HG03575 (cell line): ENCODE data around the gene CCDC146.
A peak's percentile ranks its signal among the peaks of the same experiment; 100 is the strongest.
"Not testable (repeated sequence)": the region's sequence is repeated elsewhere in the genome, so short reads cannot be mapped to it uniquely, and the experiment has no call there.

Experiments used
- ATAC-seq: cut with Tn5 transposase; IDR thresholded peaks from one replicate; pipeline ENCODE4 v1.9.1; 2021; ENCODE audit not compliant: unreplicated experiment, insufficient number of reproducible peaks, low FRiP score; ENCODE audit errors: extremely low read depth

The CCDC146 gene

DNA sequence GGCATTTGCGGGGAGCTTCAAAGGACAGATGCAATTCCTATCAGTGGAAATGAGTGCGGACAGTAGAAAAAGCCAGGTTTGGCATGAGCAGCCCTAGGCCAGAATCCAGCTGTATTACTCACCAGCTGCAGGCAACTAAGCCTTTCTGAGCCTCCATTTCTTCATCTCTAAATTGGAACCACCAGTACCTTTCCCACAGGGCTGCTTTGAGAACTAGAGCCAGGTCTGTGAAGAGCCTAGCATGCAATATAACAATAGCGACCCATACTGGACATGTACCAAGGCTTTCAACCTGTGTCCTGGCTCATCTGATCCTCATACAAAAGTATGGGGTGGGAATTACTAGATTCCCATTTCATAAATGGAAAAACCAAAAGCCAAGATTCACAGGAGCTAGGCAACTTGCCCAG, 192.8 kb downstream of the CCDC146 start:
- no peak for ATAC-seq

DNA sequence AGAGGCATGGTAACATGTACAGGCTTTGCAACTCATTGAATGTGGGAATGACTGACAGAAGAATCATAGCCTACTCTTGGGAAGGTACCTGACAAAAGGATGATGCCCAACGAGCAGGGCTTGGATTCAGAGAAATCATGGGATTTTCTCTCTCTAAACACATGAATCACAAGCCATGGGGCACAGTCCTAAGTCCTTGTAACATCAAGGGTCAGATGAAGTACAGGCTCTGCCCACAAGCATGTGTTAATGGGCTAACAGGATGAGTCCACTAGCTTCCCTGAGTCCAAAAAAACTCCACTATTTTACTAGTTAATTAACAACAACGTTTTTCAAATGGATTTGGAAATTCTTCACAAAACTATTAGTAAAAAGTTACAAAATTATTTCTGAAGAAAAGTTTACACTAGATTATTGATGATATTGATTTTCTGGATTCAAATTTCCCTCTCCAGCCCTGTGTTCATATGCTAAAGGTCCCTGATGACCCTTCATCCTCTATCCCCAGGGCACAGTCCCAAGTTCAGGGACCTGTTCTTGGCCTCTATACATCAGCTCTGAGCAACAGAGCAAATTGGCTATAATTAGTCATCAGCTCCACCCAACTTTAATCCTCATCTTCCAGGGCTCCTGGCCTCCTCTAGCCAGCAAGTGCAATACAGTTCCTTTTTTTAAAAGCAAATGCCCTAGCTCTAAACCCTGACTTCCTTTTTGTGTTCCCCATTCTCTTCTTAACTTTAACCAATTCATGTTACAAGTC, 194.0 kb downstream of the CCDC146 start:
- no peak for ATAC-seq

DNA sequence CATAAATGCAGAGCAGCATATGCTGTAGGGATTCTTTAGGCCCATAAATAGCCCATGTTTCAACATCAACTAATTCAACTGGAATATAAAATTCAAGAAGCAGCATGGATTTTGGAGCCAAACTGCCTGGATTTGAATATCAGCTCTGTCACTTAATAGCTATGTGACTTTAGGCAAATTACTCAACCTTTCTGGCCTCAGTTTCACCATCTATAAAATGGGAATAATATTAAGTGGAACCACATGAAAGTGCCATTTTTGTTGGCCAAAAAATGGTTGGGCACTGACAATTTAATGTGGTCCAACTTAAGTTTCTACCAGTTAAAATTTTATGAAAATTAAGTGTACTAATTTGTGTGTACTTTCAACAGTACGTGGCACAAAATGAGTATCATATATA, 195.6 kb downstream of the CCDC146 start:
- ATAC-seq: no peak

DNA sequence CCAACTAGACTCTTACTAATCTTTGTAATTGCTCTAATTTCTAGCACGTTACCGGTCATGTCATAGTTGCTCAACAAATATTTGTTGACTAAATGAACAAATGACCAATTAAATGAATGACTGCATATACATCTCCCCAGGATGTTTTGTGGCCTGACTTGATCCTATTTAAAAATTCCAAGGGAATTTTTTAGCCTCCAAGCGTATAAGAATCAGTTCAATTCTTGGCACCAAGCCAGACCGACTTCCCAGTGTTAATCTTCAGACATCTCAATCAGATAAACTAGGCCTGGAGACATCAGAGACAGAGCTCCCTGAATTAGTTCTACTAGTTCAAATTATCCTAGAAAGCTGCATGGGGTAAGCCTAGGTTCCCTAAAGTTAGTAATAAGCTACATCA, 197.7 kb downstream of the CCDC146 start:
- no peak for ATAC-seq

DNA sequence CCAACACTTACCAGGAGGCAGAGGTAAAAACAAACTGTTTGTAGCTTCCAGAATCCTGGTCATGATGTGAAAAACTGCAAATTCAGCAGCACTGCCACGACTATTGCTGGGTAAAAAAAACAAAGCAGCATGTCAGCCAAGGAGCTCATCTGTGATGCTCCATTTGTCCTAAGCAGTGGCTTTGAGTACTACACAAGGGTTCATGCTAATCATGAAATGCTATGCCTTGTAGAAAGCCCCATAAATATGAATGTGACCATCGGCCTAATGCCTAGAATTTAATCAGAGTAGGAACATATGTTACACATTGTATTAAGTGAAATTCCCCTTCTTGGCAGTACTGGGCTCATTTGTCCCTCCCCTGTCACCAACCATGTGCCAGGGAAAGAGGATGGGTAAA, 198.3 kb downstream of the CCDC146 start:
- ATAC-seq: no peak

DNA sequence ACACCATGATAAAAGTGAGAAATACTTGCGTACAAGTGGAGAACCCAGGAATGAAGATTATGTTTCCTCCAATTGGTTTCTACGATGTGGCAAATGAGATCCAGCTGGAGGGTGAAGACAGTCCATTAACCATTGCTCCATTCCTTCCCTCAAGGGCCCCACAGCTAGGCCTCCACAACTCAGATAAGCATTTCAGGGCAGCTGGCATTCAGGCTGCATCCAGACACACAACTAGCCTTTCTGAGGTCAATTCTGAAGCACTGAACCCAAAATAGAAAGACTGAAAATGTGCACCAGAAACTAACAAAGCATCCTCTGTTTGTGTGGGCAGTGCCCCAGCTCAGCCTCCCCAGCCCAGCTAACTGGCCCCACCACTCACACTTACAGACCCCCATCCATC, 198.9 kb downstream of the CCDC146 start:
- ATAC-seq: no peak

DNA sequence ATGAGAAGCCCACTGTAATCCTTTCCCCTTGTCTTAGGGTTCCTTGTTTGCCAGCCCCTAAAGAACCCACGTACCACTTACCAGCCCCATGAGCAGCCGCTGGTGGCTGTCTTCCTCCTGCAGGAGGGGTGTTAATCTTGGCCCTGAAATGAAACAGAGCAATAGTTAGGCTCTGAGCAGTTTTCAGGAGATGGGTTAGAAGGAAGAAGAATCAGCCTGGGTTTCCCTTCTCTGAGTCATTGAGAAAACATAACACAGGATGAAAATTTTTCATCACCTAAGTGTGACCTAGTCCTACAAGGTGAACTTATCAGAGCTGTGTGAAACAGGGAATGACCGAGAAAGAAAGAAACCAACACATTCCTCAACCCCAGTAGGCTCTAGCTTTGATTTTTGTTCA, 203.7 kb downstream of the CCDC146 start:
- no peak for ATAC-seq

DNA sequence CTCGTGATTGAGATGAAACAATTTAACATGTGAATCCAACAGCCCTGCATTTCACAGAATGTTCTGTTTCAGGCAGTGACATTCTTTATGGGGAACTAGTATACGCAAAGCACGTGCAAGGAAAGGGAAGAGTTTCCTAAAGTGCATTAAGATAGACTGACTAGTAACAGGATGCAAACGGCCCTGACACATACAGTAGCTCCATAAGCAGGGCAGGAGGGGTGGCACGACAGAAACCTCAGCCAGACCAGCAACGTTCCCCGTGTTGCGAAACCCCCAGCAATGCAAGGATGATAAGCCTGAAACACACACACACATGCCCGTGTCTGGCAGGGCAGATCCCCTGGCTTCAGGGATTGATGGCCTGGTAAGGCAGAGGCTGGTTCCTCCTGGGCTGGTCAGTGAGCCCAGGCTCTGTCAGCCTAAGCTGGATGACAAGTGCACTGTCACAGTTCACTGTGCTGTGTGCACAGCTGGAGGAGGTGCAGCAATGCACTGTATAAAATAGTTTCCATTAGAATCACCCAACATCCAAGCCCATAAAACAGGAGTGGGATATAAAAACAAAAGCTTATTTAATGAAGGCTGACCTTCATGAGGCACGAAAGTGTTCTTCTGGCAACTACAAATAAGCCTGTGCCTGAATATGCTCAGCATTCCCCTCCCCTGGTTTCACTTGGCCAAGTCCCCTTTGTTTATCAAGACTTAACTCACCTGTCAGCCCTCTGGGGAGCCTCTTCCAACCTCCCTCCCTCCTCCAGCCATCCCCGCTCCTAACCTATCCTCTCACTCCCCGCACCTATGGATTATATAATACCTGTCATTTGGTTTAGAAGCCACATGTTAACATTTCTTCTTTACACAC, 204.9 kb downstream of the CCDC146 start:
- no peak for ATAC-seq

DNA sequence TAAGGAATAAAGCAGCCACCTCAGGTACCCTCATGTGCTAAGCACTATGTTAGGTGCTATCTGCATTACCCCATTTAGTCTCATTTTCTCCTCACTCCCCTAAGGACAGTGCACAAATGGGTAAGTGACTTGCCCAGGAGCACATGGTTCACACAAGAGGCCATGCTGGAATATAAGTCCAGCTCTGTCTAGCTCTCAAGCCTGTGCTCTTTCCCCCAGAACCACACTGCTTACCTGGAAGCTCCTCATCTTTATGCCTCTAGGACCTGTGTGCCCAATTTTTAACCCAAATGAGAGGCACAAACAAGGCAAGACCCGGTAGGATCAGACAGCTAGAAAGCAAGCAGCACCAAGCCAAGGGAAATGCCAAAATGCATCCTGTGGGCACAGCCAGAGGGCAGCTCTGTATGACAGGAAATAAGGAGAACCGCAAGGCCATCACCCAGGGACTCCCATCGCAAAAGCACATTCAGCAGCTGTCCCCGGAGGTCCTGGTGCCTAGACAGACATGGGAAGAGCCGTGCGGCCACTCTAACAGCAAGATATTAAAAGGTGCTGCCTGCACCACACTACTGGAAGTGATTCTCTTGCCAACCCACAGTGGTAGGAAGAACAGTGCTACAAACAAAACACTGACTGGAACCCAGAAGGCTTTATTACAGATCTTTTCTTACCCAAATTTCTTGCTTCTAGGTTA, 205.7 kb downstream of the CCDC146 start:
- no peak for ATAC-seq

DNA sequence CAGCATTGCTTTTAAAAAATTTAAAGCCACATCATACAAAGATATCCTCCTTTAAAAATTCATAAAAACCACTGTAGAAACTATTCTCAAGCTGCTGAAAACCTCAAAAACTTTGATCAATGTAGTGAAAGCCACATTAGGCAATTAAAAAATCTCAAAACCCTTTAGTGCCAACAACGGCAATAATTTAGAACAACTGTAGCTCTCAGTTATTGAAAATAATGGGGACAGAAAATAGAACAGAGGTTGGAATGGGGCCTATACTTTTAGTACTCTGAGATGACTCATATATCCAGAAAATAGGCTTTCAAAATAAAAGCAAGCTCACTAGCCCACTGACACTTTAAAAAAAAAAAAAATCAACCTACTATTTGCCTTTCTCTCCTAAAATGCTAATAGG, 206.3 kb downstream of the CCDC146 start:
- ATAC-seq: no peak

DNA sequence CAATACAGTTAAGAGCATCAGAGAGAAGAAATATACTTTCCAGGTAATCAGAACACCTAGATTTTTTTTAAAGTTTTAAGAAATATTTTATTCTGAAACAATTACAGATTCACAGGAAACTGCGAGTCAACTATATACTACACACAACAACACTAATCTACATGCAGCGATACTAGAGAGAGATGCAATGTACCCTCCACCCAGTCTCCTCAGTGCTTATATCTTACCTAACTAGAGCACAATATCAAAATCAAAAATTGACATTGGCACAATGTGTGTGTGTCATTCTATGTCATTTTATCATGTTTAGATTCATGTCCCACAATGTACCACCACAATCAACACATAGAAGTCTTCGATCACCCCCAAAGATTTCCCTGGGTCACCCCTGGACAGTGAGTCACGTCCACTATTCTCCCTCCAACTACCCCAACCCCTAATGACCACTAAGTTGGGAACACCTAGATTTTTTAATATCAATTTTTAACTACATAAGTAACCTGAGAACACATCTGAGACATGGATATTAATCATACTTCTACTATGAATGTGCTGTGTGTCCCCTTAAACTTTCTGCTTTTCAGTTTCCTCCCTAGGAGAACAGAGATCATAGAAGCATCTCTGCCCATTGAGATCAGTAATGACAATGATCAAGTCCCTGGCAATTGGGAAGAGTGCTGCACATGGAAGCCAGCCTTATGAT, 207.2 kb downstream of the CCDC146 start:
- ATAC-seq: no peak

DNA sequence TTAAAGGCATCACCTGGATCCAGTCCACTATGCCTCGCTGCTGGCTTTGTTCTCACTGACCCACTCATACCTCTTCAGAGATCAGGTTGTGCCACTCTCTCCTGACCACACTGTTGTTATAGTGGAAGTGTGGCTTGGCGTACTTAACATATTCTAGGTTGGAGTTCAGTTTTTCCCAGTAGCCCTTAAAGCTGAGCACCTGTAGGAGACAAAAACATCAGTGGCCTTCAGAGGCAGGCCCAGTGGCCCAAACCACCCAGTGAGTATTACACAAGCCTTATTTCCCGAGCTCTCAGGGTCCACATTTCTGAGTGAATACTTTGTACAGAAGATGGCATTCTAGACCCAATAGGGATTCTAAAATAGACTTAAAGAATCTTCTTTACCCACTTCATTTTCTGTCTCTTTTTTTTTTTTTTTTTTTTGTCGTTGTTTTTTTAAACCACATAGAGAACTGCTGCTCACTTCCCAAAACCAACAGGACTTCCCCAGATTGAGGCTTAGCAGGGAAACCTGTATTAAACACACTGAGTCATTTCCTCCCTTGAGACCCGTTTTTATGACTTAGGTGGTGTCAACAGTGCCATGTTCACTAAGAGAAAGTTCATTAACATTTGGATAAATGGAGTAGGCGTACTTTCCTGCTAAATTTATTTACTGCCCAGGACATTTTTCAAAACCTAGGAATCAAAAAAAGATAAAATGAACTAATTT, 207.9 kb downstream of the CCDC146 start:
- peak; percentile 39 for ATAC-seq

DNA sequence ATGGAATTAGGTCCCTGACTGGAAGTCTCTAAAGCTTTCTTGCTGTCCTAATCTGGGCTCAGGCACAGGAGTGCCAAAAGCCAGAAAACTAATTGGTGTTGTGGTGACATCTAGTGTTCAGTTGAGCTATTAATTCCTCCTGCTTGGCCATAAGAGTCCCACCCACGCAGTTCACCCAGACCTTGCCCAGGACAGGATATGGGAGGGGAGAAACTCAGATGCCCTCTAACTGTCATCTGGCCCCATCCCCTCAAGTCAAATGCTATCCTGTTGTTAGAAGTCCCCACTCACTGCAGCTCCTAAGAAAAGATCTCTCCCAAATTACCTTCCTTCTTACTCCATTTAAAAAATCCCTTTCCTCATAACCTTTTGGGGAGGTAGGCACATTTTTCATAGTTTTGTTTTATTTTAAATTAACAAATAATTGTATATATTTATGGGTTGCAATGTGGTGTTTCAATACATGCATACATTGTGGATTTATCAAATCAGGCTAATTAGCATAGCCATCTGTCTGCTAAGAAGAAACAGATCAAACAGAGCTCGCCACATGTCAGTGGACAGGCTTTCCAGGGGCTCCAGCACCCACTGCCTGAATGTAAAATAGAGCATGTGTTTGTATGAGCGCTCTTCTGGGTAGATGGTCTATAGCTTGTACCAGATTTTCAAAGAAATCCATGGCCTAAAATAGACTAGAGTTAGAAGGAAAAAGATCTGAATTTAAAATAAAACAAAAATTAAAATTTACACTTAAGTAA, 209.7 kb downstream of the CCDC146 start:
- ATAC-seq: peak; percentile 55

DNA sequence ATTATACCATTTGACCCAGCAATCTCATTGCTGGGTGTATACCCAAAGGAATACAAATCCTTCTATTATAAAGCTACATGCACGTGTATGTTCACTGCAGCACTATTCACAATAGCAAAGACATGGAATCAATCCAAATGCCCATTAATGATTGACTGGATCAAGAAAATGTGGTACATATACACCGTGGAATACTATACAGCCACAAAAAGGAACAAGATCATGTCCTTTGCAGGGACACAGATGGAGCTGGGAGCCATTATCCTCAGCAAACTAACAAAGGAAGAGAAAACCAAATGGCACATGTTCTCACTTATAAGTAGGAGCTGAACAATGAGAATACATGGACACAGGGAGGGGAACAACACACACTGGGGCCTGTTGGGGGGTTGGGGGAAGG, 211.6 kb downstream of the CCDC146 start:
- ATAC-seq: not testable (repeated sequence)

DNA sequence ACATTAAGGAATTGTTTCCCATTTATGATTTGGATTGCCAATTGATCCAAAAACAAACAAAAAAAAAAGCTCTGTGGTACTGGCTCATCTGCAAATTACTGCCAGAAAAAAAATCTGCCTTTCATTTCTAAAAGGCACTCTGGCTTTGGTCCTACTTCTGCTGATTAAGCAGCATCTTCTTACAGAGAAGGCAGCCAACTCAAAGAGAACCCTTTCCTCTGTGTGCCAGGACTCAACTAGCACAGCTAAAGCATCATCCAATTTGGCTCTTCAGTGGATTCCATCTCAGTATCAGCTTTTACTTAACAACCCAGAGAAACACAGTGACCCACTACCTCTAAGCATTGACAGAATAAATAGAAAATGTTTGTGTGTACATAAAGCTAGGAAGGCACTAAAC, 213.2 kb downstream of the CCDC146 start:
- no peak for ATAC-seq

DNA sequence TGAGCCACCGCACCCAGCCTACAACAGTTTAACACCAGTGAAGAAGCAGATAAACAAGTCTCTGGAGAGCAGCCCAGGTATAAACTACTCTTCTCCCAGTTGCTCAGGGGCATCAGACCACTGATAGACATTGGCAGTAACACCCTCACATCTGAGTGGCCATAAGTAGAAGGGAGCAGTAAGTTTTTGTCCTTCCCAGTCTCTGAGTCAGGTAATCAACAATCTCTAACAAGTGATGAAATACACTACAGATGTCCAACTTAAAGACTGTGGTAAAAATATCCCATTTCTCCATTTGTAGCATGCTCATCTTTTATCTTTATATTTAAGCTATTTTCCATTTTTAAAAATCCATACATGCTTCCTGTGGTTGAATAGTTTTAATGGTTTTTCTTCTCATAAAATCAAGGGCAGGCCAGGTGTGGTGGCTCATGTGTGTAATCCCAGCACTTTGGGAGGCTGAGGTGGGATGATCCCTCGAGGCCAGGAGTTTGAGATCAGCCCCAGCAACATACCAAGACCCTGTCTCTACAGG, 215.1 kb downstream of the CCDC146 start:
- ATAC-seq: no peak

DNA sequence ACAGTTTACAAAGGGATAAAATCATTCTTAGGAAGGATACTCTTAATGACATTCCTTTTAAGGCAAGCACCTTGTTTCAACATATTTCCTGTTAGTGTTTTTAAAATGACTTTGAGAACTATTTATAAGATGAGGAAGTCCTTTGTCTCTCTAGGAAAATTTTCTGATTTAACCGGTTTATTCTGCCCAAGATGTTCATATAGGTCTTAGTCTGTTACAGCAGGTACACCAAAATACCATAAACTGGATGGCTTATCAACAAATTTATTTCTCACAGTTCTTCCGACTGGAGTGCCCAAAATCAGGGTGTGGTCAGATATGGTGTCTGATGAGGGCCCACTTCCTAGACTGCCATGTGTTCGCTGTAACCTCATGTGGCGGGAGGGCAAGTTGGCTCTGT, 215.8 kb downstream of the CCDC146 start:
- ATAC-seq: no peak
